HG02759 (cell line): ENCODE results near the gene SLC30A1.

Experiments
- ATAC-seq: cut with Tn5 transposase; IDR thresholded peaks from one replicate; pipeline ENCODE4 v1.9.1; 2021; ENCODE audit warnings: mild to moderate bottlenecking, moderate library complexity; ENCODE audit not compliant: unreplicated experiment

SLC30A1 gene

GRCh38 chr1:211526101-211526500 is 52.9 kb downstream of the SLC30A1 start:
- ATAC-seq = no peak

- no peak for ATAC-seq
Observed at GRCh38 chr1:211525101-211525676, 53.8 kb downstream of the SLC30A1 start.

GRCh38 chr1:211524521-211524920 is 54.4 kb downstream of the SLC30A1 start:
- no peak for ATAC-seq

- no peak for ATAC-seq
Observed at GRCh38 chr1:211522804-211523203, 56.2 kb downstream of the SLC30A1 start.
